IPS-18a (cell line): ENCODE measurements around the gene PSME1.

ENCODE experiments used
- H3K27ac ChIP-seq: one replicate; pipeline ENCODE4 v1.5.1; 2013; ENCODE audit warnings: low read length
- H3K27me3 ChIP-seq: one replicate; pipeline ENCODE4 v1.6.1; 2013; ENCODE audit warnings: mild to moderate bottlenecking, low read length; ENCODE audit not compliant: control insufficient read depth, insufficient read depth
- H3K36me3 ChIP-seq: one replicate; pipeline ENCODE4 v1.6.1; 2013; ENCODE audit warnings: low read depth, low read length; ENCODE audit not compliant: control insufficient read depth
- H3K4me1 ChIP-seq: one replicate; pipeline ENCODE4 v1.6.1; 2013; ENCODE audit warnings: low read depth, low read length; ENCODE audit not compliant: control insufficient read depth
- H3K4me3 ChIP-seq: one replicate; pipeline ENCODE4 v1.5.1; 2013; ENCODE audit warnings: low read length
- H3K9ac ChIP-seq: one replicate; pipeline ENCODE4 v1.6.1; 2013; ENCODE audit warnings: mild to moderate bottlenecking, low read length, moderate library complexity
- H3K9me3 ChIP-seq: one replicate; pipeline ENCODE4 v1.6.1; 2013; ENCODE audit warnings: low read depth, low read length; ENCODE audit not compliant: control insufficient read depth

PSME1 gene

GRCh38 chr14:24156840-24157239 is 20.8 kb downstream of the PSME1 start:
- no peak overlapping the region for H3K27ac ChIP-seq
- H3K9ac ChIP-seq = no peak overlapping the region
- no peak overlapping the region for H3K4me3 ChIP-seq
- no peaks in the 10 kb centered on the region for H3K9me3 ChIP-seq
- no peaks in the 10 kb centered on the region for H3K27me3 ChIP-seq
- peaks cover 6% of the 10 kb centered on the region for H3K4me1 ChIP-seq
- peaks cover 53% of the 10 kb centered on the region for H3K36me3 ChIP-seq

GRCh38 chr14:24157331-24157730 is 21.3 kb downstream of the PSME1 start:
- Histone ChIP-seq H3K27me3 (no peaks in the 10 kb centered on the region), H3K9me3 (no peaks in the 10 kb centered on the region), H3K4me3 (no peak overlapping the region), H3K4me1 (peaks cover 6% of the 10 kb centered on the region), H3K9ac (no peak overlapping the region), H3K36me3 (peaks cover 50% of the 10 kb centered on the region), H3K27ac (no peak overlapping the region)

- Histone ChIP-seq H3K27me3 (no peaks in the 10 kb centered on the region), H3K4me3 (no peak overlapping the region), H3K27ac (no peak overlapping the region), H3K36me3 (peaks cover 45% of the 10 kb centered on the region), H3K4me1 (peaks cover 6% of the 10 kb centered on the region), H3K9me3 (no peaks in the 10 kb centered on the region), H3K9ac (no peak overlapping the region)
These were observed 23.9 kb downstream of the PSME1 start for GRCh38 chr14:24159777-24160498.

GRCh38 chr14:24160499-24160849 is 24.5 kb downstream of the PSME1 start:
- H3K27ac ChIP-seq = no peak overlapping the region
- H3K36me3 ChIP-seq = peaks cover 44% of the 10 kb centered on the region
- no peak overlapping the region for H3K4me3 ChIP-seq
- no peak overlapping the region for H3K9ac ChIP-seq
- H3K27me3 ChIP-seq = no peaks in the 10 kb centered on the region
- H3K9me3 ChIP-seq = no peaks in the 10 kb centered on the region
- peaks cover 6% of the 10 kb centered on the region for H3K4me1 ChIP-seq

GRCh38 chr14:24160850-24161804 is 25.1 kb downstream of the PSME1 start, which contains the start of gene IRF9:
Gene IRF9, plus strand, starts transcription at chr14:24161265. Its CDS starts 880 bp downstream, at chr14:24162145.
- Histone ChIP-seq H3K27ac (no peak within 1 kb of the TSS), H3K4me1 (peaks cover 6% of the 10 kb centered on the region), H3K9me3 (no peaks in the 10 kb centered on the region), H3K36me3 (peaks cover 37% of the 10 kb centered on the region), H3K9ac (no peak within 1 kb of the TSS), H3K4me3 (peak within 1 kb of the TSS; percentile 35), H3K27me3 (no peaks in the 10 kb centered on the region)

- Histone ChIP-seq H3K4me3 (no peak overlapping the region), H3K27me3 (no peaks in the 10 kb centered on the region), H3K9ac (no peak overlapping the region), H3K9me3 (no peaks in the 10 kb centered on the region), H3K4me1 (peaks cover 6% of the 10 kb centered on the region), H3K36me3 (peaks cover 32% of the 10 kb centered on the region), H3K27ac (no peak overlapping the region)
These were observed 26.1 kb downstream of the PSME1 start for GRCh38 chr14:24162093-24162492.

- H3K27ac ChIP-seq = no peak overlapping the region
- no peak overlapping the region for H3K4me3 ChIP-seq
- peaks cover 20% of the 10 kb centered on the region for H3K36me3 ChIP-seq
- no peak overlapping the region for H3K9ac ChIP-seq
- H3K9me3 ChIP-seq = no peaks in the 10 kb centered on the region
- peaks cover 6% of the 10 kb centered on the region for H3K4me1 ChIP-seq
- no peaks in the 10 kb centered on the region for H3K27me3 ChIP-seq
These were observed 28.6 kb downstream of the PSME1 start for GRCh38 chr14:24164518-24164991.

GRCh38 chr14:24165785-24166184 is 29.8 kb downstream of the PSME1 start:
- peaks cover 5% of the 10 kb centered on the region for H3K4me1 ChIP-seq
- H3K9me3 ChIP-seq = no peaks in the 10 kb centered on the region
- H3K27ac ChIP-seq = no peak overlapping the region
- H3K36me3 ChIP-seq = peaks cover 8% of the 10 kb centered on the region
- no peaks in the 10 kb centered on the region for H3K27me3 ChIP-seq
- H3K9ac ChIP-seq = no peak overlapping the region
- H3K4me3 ChIP-seq = no peak overlapping the region

GRCh38 chr14:24167469-24168114 is 31.6 kb downstream of the PSME1 start:
- Histone ChIP-seq H3K4me3 (no peak overlapping the region), H3K4me1 (peaks cover 5% of the 10 kb centered on the region), H3K9me3 (no peaks in the 10 kb centered on the region), H3K27ac (no peak overlapping the region), H3K36me3 (peaks cover 7% of the 10 kb centered on the region), H3K9ac (no peak overlapping the region), H3K27me3 (no peaks in the 10 kb centered on the region)

- H3K4me3 ChIP-seq = peak within 1 kb of the TSS; percentile 57
- no peaks in the 10 kb centered on the region for H3K27me3 ChIP-seq
These were observed 35.6 kb downstream of the PSME1 start, which contains the start of gene REC8 for GRCh38 chr14:24171422-24172260. Gene REC8, plus strand, starts transcription at chr14:24172080. Its CDS starts 473 bp downstream, at chr14:24172553.

More at GRCh38 chr14:24171422-24172260, 35.6 kb downstream of the PSME1 start, which contains the start of gene REC8:
- Histone ChIP-seq H3K27ac (no peak within 1 kb of the TSS), H3K4me1 (peaks cover 5% of the 10 kb centered on the region), H3K9me3 (no peaks in the 10 kb centered on the region), H3K36me3 (peaks cover 3% of the 10 kb centered on the region), H3K9ac (peak within 1 kb of the TSS; percentile 16)
